GM13977 (cell line): ENCODE measurements around the gene SCD5.

ENCODE experiments used
- DNase-seq: peaks from one replicate; pipeline ENCODE4 v3.0.0; 2012; ENCODE audit warnings: low spot score
- CTCF ChIP-seq: IDR thresholded peaks from 2 replicates; pipeline ENCODE4 v1.5.1; 2012; ENCODE audit warnings: mild to moderate bottlenecking, control low read depth; ENCODE audit not compliant: insufficient read depth; ENCODE audit errors: extremely low read depth, missing control alignments
- in situ Hi-C: fragments of 300-500 bp; cut with MboI; formaldehyde crosslinking; loops from one replicate; pipeline ENCODE4 v1.12.0; 2022; ENCODE audit warnings: low sequenced_read_pairs, low pct_unique_long_range_greater_than_20kb, mixed read lengths, inconsistent platforms; ENCODE audit not compliant: unreplicated experiment

SCD5 gene

DNA sequence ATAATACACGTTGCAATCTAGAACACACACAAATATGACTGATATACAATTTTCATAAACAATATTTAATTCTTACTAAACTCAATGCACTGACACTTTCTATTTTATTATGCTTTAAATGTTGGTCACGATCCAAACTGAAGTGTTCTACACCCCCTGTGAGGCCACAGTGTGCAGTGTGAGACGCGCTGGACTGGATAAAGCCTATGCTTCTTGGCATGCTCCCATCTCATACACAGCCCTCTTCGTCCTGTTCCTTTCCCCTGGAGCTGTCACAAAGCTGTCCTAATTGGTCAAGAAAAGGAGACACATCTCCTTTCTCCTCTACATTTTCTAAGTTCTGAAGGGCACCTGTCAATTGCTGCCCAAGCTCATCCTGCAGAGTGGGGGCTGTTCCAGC is 72.0 kb downstream of the SCD5 start:
- DNase-seq = no peak
- in situ Hi-C loops = no loop called here
- TF ChIP-seq CTCF = no peak

DNA sequence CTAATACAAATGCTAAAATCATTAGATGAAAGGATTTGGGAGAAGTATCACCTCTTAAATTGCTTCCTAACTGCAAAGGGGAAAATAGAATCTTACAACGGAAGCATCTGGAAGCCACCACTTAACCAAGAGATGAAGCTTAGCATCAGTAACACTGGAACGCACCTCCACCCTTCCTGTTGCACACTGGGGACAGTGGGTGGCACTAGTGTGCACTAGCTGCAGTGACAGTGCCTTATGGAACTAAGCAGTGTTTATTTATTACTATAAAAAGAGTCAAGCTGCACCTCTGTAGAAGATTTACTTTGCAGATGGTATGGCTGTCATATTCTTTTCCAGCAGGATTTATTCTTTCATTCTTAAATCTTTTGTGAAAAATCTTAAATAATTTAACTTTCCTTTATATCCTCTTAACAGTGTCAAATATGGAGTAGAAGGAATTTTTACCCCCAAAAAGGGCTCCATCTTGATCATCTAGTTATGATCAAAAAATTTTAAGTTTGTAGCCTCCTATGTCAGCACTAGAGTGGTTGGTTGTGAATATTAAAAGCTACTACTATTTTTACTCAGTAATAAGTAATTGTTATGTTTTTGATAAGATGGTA is 76.7 kb downstream of the SCD5 start:
- no peak for DNase-seq
- TF ChIP-seq CTCF = peak; percentile 69
- in situ Hi-C loops = no loop called here

DNA sequence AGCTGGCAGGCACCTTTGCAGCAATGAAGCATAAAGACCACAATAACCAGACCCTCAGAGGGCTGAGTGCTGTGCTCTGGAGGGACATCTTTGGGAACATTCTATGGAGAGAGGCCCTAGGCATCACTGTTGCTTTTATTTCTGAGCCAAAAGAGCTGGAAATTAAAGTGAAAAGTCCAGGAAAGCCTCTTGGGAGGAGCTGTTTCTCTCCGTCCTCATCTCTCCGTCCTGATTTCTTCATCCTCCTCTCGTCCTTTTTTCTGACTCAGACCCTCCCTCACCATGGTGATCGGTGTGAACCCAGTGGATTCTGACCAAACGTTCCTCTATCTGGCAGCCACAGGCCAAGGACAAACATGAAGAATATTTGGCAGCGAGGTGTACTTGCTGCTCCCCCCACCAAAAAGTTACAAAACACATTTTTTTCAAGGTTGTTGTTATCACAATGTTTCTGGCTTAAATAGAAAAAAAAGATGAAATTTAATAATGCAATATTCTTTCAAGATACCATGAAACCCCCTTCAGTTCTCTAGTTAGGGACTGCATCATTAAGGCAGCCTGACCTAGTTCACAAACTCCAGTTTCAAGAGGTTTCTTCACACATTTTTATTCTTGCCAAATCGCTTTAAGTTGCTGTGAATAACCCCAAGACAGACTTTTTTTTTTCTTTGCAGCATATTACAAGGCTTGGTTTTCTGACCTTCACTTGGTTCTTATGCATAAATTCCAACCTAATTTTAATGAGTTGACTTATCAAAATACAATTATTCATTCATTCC is 80.2 kb downstream of the SCD5 start:
- in situ Hi-C loops = no loop called here
- no peak for TF ChIP-seq CTCF
- no peak for DNase-seq

DNA sequence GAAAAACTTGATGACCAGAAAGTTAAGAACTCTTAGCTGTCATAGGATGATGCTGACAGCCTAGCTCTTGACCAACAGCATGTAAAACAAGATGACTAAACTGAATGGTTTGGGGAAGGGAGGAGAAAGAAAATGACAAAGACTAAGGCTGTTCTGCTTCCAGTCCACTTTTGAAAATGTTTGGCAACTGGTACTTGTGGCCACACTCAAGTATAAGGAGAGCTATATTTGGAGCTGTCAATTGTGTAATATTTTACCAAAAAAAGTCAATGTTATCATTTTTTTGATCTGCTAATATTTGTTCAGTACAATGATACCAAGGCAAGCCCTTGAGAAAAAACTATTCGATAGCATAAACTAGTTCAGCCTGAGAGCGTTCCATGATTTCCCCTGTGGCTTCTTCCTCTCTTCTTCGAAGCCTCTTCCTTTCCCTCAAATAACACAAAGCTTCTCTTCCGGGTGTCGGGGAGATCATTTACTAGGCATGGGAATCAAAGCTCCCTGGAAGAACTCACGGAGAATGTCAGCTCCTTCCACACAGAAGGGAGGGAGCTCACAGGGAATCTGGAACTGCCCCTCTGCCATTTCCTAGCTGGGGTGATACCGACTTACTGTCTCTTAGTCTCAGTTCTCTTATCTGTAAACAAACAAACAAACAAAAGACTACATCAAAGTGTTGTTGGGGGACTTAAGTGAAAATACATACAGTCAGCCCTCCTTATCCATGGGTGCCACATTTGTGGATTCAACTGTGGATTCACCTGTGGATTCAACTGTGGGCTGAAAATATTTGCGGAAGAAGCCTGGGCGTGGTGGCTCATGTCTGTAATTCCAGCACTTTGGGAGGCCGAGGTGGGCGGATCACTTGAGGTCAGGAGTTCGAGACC is 82.6 kb downstream of the SCD5 start:
- TF ChIP-seq CTCF = no peak
- no peak for DNase-seq
- in situ Hi-C loops = no loop called here

DNA sequence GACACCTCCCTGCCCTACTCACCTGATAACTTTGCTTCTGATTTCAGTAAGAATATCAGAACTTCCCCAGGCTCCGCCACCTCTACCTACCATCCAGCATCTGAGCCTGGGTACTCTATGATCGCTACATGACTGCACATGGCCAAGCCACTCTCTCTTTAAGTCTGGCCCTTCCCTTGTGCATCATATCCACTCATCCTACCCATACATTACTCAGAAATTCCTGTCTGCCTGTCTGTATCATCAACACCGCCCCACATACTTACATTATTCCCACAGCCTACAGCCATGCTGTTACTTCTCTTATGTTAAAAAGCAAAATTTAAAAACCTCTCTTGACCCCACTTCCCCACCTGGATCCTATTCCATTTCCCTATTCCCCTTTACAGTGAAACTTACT is 84.7 kb downstream of the SCD5 start:
- no peak for TF ChIP-seq CTCF
- no peak for DNase-seq
- in situ Hi-C loops = no loop called here

DNA sequence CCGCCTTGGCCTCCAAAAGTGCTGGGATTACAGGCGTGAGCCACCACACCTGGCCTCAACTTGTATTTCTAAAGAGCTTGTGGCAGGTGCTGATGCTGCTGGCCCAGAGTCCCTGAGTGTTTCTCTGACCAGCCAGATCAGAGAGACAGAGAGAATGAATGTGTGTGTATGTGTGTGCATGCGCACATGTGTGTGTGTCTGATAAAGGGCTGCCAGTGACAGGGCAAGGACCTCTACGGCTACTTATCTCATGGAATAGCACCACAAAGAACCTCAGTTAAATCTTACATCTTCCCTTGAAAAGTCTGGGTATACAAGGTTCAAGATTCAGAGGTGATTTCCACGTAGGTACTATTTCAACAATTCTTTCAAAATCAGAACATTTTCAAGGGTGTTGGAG is 86.0 kb downstream of the SCD5 start:
- no peak for TF ChIP-seq CTCF
- in situ Hi-C loops = no loop called here
- DNase-seq = no peak
